Endothelial cell of hepatic sinusoid (primary cell): Measurements from ENCODE around the gene DNAH10.

Source experiments
- in situ Hi-C: cut with HindIII; loops from 2 replicates; pipeline ENCODE4 v1.10.0; 2017; ENCODE audit warnings: low sequenced_read_pairs

The DNAH10 gene

GRCh38 chr12:123958462-123958861 is 196.4 kb downstream of the DNAH10 start:
- in situ Hi-C loops: no loop called here

- in situ Hi-C loops: no loop called here
Measured at GRCh38 chr12:123958876-123959275, 196.8 kb downstream of the DNAH10 start.

GRCh38 chr12:123960029-123960735 is 198.1 kb downstream of the DNAH10 start:
- in situ Hi-C loops: loop anchor here (10.0 kb wide), 1 partner anchor 45 kb away; no protein-coding TSS in a partner anchor

GRCh38 chr12:123960856-123961255 is 198.8 kb downstream of the DNAH10 start:
- in situ Hi-C loops: loop anchor here (10.0 kb wide), 1 partner anchor 46 kb away; no protein-coding TSS in a partner anchor

- in situ Hi-C loops: loop anchor here (10.0 kb wide), 1 partner anchor 47 kb away; no protein-coding TSS in a partner anchor
Measured at GRCh38 chr12:123961585-123962345, 199.7 kb downstream of the DNAH10 start.

GRCh38 chr12:123962513-123962912 is 200.4 kb downstream of the DNAH10 start:
- in situ Hi-C loops: loop anchor here (10.0 kb wide), 1 partner anchor 48 kb away; no protein-coding TSS in a partner anchor

GRCh38 chr12:123963821-123964220 is 201.7 kb downstream of the DNAH10 start:
- in situ Hi-C loops: loop anchor here (10.0 kb wide), 1 partner anchor 49 kb away; no protein-coding TSS in a partner anchor

- in situ Hi-C loops: loop anchor here (10.0 kb wide), 1 partner anchor 51 kb away; no protein-coding TSS in a partner anchor
Measured at GRCh38 chr12:123965382-123965781, 203.3 kb downstream of the DNAH10 start.

- in situ Hi-C loops: loop anchor here (10.0 kb wide), 1 partner anchor 52 kb away; no protein-coding TSS in a partner anchor
Measured at GRCh38 chr12:123966596-123966995, 204.5 kb downstream of the DNAH10 start.

GRCh38 chr12:123967121-123967586 is 205.1 kb downstream of the DNAH10 start:
- in situ Hi-C loops: loop anchor here (10.0 kb wide), 1 partner anchor 52 kb away; no protein-coding TSS in a partner anchor

- in situ Hi-C loops: no loop called here
Measured at GRCh38 chr12:123971449-123971769, 209.3 kb downstream of the DNAH10 start.

- in situ Hi-C loops: no loop called here
Measured at GRCh38 chr12:123971770-123972456, 209.8 kb downstream of the DNAH10 start.

- in situ Hi-C loops: no loop called here
Measured at GRCh38 chr12:123972457-123973401, 210.6 kb downstream of the DNAH10 start, which contains the start of the genes CCDC92 and ZNF664. Gene CCDC92 (minus strand): TSS chr12:123972831. CDS start chr12:123944305, 28,526 bp downstream. Gene ZNF664 (plus strand): TSS chr12:123973215. CDS start chr12:124012145, 38,930 bp downstream.

GRCh38 chr12:123973552-123974341 is 211.6 kb downstream of the DNAH10 start:
- in situ Hi-C loops: no loop called here

GRCh38 chr12:123976227-123976826 is 214.2 kb downstream of the DNAH10 start:
- in situ Hi-C loops: no loop called here

- in situ Hi-C loops: no loop called here
Measured at GRCh38 chr12:123979566-123979965, 217.5 kb downstream of the DNAH10 start.

GRCh38 chr12:123982269-123982668 is 220.2 kb downstream of the DNAH10 start:
- in situ Hi-C loops: loop anchor here (5.0 kb wide), 1 partner anchor 80 kb away; no protein-coding TSS in a partner anchor

- in situ Hi-C loops: loop anchor here (5.0 kb wide), 1 partner anchor 82 kb away; no protein-coding TSS in a partner anchor
Measured at GRCh38 chr12:123983822-123984485, 221.9 kb downstream of the DNAH10 start.
